SK-MEL-5 (cell line): Measurements from ENCODE around the gene LANCL1. TPM values are rescaled to one million over a fixed set of nuclear protein-coding genes. Genes with fewer than 3 reads are reported as not detected.
"Not testable (repeated sequence)": the region's sequence is repeated elsewhere in the genome, so short reads cannot be mapped to it uniquely, and the experiment has no call there.

Source experiments
- DNase-seq: peaks from one replicate; pipeline ENCODE4 v3.0.0-alpha.2; 2016; ENCODE audit warnings: low read depth, low spot score
- in situ Hi-C: cut with HindIII; loops from 2 replicates; pipeline ENCODE4 v1.10.0; 2016; ENCODE audit warnings: low sequenced_read_pairs, high pct_unique_total_duplicates, low pct_unique_long_range_greater_than_20kb
- total RNA-seq: library from RNA; depleted of rRNA; stranded (reverse); fragments of >200 nt; shearing (Covaris generic); gene quantifications from 2 replicates; pipeline ENCODE4 v1.2.3, GENCODE V29; 2014; rRNA removed

Gene LANCL1
- total RNA-seq, 1 experiment from 2014 or later = 32.7 TPM

DNA sequence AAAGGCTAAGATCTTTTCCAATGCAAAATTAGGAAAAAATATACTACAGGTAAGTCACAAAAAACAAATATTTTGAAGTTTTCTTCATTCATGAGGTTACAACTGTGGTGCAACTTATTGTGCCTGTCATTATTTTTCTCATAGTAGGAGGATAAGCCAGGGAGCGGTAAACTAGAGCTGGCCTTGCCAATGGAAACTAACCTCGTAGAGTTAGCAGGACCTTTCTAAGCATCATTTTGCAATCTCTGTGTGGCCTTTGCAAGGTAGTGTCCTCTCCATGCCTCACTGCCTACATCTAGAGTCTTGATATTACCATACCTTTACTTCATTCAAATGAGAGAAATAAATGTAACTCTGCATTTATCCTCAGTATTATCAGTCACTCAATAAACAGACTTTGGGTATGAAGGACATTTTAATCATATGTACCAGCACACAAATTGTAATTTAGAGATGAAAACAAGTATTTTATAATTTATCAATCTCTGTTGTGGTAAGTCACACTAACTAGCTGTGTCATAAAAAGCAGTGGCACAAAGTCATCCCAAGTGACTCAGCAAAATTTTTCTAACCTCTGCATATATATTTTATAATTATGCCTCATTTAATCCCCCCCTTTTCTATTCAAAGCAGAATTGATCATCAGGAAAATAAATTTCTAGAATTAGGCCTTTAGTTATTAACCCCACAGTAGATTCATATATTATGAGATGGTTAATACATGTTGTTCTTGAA lies 47.0 kb downstream of the LANCL1 start:
- in situ Hi-C loops = no loop called here

DNA sequence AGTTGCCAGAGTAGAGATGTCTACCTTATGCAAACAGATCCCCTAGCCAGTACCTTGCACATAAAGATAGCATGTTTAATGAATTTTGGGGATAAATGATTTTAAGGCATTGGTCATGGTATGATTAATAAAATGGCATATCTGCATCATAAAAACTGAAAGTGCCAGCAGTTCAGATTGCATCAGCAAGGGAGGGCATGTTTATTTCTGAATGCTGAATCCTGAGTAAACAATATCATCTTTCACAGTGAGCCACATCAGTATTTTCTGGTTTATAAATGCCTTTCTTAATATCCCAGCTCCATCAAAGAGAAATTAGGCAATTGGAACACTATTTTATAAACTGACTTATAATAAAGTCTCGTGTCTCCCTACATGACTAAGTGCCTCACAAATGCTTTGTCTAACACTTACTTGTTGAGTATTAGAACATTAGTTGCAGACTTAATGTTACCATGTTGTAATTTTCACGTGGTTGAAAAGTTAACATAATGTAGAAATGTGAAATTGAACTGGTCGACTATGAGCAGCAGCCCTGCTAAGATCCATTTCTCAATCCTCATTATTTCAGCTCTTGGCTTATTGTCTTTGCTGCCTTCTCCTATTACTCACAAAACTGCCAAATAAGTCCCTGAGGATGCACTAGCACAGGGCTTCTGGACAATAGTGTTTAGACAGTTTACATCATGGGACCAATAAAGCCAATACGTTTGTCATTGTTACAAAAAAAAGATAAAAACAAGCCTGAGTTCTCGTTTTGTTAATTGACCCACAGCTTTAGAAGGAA lies 48.0 kb downstream of the LANCL1 start:
- DNase-seq = no peak
- in situ Hi-C loops = no loop called here

More for the DNA sequence above, 47.0 kb downstream of the LANCL1 start:
- DNase-seq = no peak

DNA sequence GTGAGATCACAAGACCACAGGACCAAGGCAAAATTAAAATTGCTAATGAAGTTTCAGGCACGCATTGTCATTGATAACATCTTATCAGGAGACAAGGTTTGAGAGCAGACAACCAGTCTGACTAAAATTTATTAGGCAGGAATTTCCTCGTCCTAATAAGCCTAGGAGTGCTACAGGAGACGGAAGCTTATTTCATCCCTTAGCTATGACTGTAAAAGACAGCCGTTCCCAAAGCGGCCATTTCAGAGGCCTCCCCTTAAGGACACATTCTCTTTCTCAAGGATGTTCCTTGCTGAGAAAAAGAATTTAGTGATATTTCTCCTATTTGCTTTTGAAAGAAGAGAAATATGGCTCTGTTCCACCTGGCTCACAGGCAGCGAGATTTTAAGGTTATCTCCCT lies 49.2 kb downstream of the LANCL1 start:
- DNase-seq, in situ Hi-C loops: not testable (repeated sequence)

DNA sequence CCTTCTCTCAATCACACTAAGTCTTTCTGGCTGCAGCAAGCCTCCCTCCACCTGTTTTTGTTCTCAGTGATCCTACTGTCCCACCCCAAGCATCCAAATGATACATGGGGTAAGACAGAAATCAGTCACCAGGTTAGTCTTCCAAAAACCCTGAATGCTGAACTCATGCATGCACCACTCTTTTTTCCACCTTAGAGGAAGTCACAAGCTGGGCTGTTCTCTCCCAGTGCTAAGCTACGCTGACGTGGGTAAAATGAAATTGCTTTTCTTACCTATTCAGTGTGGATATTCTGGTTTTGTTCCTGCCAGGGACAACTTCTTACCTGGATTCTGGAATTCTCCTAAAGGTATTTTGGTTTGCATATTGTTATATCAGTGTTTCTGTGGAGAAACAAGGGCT lies 54.2 kb downstream of the LANCL1 start:
- in situ Hi-C loops = no loop called here
- DNase-seq = no peak

DNA sequence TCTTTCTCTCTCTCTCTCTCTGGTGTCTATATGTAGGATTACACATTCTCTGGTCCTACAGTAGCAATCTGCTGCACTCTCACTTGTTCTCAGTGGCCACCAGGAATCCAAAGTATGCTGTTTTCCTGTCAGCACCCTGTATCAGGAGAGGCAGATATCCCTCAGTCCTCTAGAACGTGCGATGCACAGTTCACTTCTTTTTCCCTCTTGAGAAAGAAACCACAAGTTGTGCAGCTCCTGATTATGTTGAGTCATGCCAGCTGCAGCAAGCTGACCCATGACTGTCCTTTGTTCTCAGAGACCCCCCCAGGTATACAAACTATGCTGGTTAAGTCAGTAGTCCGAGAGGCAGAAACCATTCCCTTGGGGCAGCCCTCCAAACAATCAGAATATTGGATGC lies 54.6 kb downstream of the LANCL1 start:
- in situ Hi-C loops = no loop called here
- peak; percentile 30 for DNase-seq

- in situ Hi-C loops = no loop called here
- no peak for DNase-seq
Observed at GRCh38 chr2:210412660-210413059, 63.9 kb downstream of the LANCL1 start.

DNA sequence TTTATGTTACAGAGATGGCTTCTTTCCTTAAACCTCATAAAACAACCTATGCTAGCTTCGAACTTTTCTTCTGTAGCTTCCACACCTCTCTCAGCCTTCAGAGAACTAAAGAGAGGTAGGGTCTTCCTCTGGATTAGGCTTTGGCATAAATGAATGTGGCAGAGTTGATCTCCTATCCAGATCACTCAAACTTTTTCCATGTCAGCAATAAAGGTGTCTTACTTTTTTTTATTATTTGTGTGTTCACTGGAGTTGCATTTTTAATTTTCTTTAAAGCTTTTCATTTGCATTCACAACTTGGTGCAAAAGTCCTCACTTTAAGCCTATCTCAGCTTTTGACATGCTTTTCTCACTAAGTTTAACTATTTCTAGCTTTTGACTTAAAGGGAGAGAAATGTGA lies 66.0 kb downstream of the LANCL1 start:
- in situ Hi-C loops = no loop called here
- no peak for DNase-seq

GRCh38 chr2:210399440-210400041 lies 77.0 kb downstream of the LANCL1 start:
- DNase-seq = peak; percentile 51
- in situ Hi-C loops = no loop called here

DNA sequence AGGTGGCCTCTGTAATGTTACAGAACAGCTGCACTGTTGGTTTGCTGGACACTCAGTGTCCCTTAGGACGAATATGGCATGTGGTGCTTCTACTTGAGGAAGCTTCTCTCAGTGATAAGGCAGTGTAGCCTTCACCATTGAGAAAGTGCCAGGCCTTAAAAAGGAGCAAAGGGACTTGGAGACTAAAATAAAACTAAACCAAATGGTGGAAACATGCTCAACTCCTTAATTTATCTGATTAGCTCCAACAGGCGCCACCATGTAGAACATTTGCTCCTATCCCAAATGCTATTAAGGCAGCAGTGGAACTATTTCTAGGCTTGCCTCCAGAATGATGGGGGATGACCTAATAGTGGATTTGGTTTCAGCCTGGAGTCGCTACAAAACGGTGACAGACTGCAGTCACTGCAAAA lies 84.1 kb downstream of the LANCL1 start:
- in situ Hi-C loops = no loop called here
- no peak for DNase-seq

- no peak for DNase-seq
- in situ Hi-C loops = no loop called here
Observed at GRCh38 chr2:210389856-210390255, 86.7 kb downstream of the LANCL1 start.

DNA sequence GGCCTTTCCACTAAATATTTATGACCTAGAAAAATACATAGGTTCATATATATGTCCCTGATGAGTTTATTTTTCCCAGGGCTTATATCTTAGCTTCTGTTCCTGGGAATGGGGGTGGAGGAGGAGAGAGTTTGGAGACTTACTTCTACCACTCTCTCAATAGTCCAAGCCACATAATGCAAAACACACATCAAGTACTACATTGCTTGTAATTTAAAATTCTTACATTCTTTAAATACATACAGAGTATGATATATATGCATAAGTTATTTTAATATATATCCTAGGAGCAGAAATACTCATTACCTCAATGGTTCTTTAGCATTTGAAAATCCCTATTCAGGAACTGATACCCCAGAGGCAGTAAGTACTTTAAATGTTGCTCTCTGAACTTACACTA lies 88.4 kb downstream of the LANCL1 start:
- in situ Hi-C loops = no loop called here
- no peak for DNase-seq

GRCh38 chr2:210387074-210387473 lies 89.5 kb downstream of the LANCL1 start:
- in situ Hi-C loops = no loop called here
- DNase-seq = no peak

Other genes with a start within 250 kb of the LANCL1 start
- gene MYL1, start 161.6 kb downstream of the LANCL1 start, total RNA-seq = not detected in 2 replicates
- 15.6 and 18.5 TPM in 2 replicates for gene CPS1, start 79.8 kb upstream of the LANCL1 start, total RNA-seq